ENCODE data around the gene R3HDM2.
A peak's percentile ranks its signal among the peaks of the same experiment; 100 is the strongest.

The R3HDM2 gene

DNA sequence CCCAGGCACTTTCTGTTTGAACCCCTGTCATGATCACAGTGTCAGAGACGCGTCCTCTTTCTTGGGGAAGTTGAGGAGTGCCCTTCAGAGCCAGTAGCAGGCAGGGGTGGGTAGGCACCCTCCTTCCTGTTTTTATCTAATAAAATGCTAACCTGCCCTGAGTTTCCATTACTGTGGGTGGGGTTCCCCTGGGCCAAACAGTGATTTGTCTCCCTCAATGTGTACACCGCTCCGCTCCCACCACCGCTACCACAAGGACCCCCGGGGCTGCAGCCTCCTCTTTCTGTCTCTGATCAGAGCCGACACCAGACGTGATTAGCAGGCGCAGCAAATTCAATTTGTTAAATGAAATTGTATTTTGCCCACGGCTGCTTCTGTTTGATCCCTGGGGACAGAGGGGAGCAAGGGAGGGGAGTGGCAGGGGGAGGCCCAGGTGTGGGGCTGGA, 196.2 kb downstream of the R3HDM2 start:
- H3K36me3 ChIP-seq (ENCODE audit: control insufficient read depth in 5 of 5, insufficient read depth in 5 of 5, low read length in 5 of 5) = peaks cover 0 to 37% (median 32%) of the 10 kb centered on the region in 5 donors
- H3K4me3 ChIP-seq (ENCODE audit: low read depth in 1 of 5, low read length in 5 of 5) = no peak overlapping the region
- peaks cover 28 to 38% (median 29%) of the 10 kb centered on the region in 5 donors for H3K27me3 ChIP-seq (ENCODE audit: control insufficient read depth in 5 of 5, insufficient read depth in 4 of 5, low read length in 5 of 5)
- peaks cover 4 to 55% (median 51%) of the 10 kb centered on the region in 5 donors for H3K4me1 ChIP-seq (ENCODE audit: control insufficient read depth in 5 of 5, insufficient read depth in 5 of 5, low read length in 5 of 5)
- H3K27ac ChIP-seq (ENCODE audit: low read depth, low read length) = no peak overlapping the region
- no peak overlapping the region for H3K9ac ChIP-seq (ENCODE audit: low read length in 5 of 5)
- H3K9me3 ChIP-seq (ENCODE audit: control insufficient read depth in 5 of 5, low read length in 5 of 5) = no peaks in the 10 kb centered on the region

GRCh38 chr12:57234233-57234570, 196.6 kb downstream of the R3HDM2 start:
- Histone ChIP-seq H3K27ac (ENCODE audit: low read depth, low read length) (no peak overlapping the region), H3K9ac (ENCODE audit: low read length in 5 of 5) (no peak overlapping the region), H3K9me3 (ENCODE audit: control insufficient read depth in 5 of 5, low read length in 5 of 5) (no peaks in the 10 kb centered on the region), H3K4me3 (ENCODE audit: low read depth in 1 of 5, low read length in 5 of 5) (no peak overlapping the region), H3K4me1 (ENCODE audit: control insufficient read depth in 5 of 5, insufficient read depth in 5 of 5, low read length in 5 of 5) (peaks cover 4 to 55% (median 51%) of the 10 kb centered on the region in 5 donors), H3K27me3 (ENCODE audit: control insufficient read depth in 5 of 5, insufficient read depth in 4 of 5, low read length in 5 of 5) (peaks cover 26 to 34% (median 28%) of the 10 kb centered on the region in 5 donors), H3K36me3 (ENCODE audit: control insufficient read depth in 5 of 5, insufficient read depth in 5 of 5, low read length in 5 of 5) (peaks cover 0 to 37% (median 32%) of the 10 kb centered on the region in 5 donors)

DNA sequence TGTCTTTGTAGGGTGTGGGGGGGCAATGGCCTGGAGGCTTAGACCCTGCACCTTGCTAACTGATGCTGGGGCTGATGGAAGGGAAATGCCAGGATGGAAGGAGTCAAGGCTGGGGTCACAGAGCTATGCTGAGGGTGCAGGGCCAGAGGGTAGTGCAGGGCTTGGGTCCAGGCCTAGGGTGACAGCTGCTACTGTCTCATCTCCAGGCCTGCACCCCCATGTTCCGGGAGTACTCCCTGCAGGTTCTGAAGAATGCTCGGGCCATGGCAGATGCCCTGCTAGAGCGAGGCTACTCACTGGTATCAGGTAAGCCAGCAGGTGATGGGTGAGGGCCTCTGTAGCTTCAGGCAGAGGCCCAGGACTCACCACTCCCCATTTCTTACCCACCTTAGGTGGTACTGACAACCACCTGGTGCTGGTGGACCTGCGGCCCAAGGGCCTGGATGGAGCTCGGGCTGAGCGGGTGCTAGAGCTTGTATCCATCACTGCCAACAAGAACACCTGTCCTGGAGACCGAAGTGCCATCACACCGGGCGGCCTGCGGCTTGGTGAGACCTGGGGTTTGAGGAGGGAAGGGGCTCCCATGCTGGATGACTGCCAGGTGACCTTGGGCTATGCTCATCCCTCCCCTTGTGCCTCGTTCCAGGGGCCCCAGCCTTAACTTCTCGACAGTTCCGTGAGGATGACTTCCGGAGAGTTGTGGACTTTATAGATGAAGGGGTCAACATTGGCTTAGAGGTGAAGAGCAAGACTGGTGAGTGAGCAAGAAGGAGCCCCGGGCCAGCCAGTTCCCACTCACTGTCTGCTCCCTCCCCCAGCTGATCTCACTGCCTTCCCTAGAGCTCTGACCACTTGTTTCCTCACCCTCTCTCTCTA, 197.2 kb downstream of the R3HDM2 start:
- Histone ChIP-seq H3K27ac (ENCODE audit: low read depth, low read length) (no peak overlapping the region), H3K4me1 (ENCODE audit: control insufficient read depth in 5 of 5, insufficient read depth in 5 of 5, low read length in 5 of 5) (peaks cover 2 to 55% (median 49%) of the 10 kb centered on the region in 5 donors)

DNA sequence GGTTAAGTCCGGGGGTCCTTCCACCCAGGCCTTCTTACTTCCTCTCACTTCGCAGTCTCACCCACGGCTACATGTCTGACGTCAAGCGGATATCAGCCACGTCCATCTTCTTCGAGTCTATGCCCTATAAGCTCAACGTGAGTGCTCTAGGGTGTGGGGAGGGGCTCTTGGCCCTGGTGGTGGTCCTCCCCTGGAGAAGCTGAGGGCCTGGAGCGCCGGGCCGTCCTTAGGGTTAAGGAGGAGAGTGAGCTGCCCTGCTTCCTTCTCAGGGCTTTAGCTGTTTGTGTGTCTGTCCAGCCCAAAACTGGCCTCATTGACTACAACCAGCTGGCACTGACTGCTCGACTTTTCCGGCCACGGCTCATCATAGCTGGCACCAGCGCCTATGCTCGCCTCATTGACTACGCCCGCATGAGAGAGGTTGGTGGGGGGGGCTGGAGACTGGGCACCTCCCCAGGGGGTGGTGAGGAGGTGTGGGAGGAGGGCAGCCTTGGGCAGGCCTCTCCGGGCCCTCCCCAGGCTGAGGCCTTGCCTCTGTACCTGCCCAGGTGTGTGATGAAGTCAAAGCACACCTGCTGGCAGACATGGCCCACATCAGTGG, 198.6 kb downstream of the R3HDM2 start:
- peaks cover 19 to 25% (median 20%) of the 10 kb centered on the region in 5 donors for H3K27me3 ChIP-seq (ENCODE audit: control insufficient read depth in 5 of 5, insufficient read depth in 4 of 5, low read length in 5 of 5)
- H3K27ac ChIP-seq (ENCODE audit: low read depth, low read length) = no peak overlapping the region
- H3K4me3 ChIP-seq (ENCODE audit: low read depth in 1 of 5, low read length in 5 of 5) = no peak overlapping the region
- H3K9ac ChIP-seq (ENCODE audit: low read length in 5 of 5) = no peak overlapping the region
- peaks cover 2 to 45% (median 38%) of the 10 kb centered on the region in 5 donors for H3K4me1 ChIP-seq (ENCODE audit: control insufficient read depth in 5 of 5, insufficient read depth in 5 of 5, low read length in 5 of 5)
- H3K9me3 ChIP-seq (ENCODE audit: control insufficient read depth in 5 of 5, low read length in 5 of 5) = no peaks in the 10 kb centered on the region
- H3K36me3 ChIP-seq (ENCODE audit: control insufficient read depth in 5 of 5, insufficient read depth in 5 of 5, low read length in 5 of 5) = peaks cover 0 to 37% (median 32%) of the 10 kb centered on the region in 5 donors

More for the DNA sequence above, 197.2 kb downstream of the R3HDM2 start:
- Histone ChIP-seq H3K4me3 (ENCODE audit: low read depth in 1 of 5, low read length in 5 of 5) (no peak overlapping the region), H3K9me3 (ENCODE audit: control insufficient read depth in 5 of 5, low read length in 5 of 5) (no peaks in the 10 kb centered on the region), H3K9ac (ENCODE audit: low read length in 5 of 5) (no peak overlapping the region), H3K36me3 (ENCODE audit: control insufficient read depth in 5 of 5, insufficient read depth in 5 of 5, low read length in 5 of 5) (peaks cover 0 to 37% (median 32%) of the 10 kb centered on the region in 5 donors), H3K27me3 (ENCODE audit: control insufficient read depth in 5 of 5, insufficient read depth in 4 of 5, low read length in 5 of 5) (peaks cover 26 to 33% (median 28%) of the 10 kb centered on the region in 5 donors)

GRCh38 chr12:57231276-57232021, 199.4 kb downstream of the R3HDM2 start:
- H3K27me3 ChIP-seq (ENCODE audit: control insufficient read depth in 5 of 5, insufficient read depth in 4 of 5, low read length in 5 of 5) = peaks cover 11 to 25% (median 14%) of the 10 kb centered on the region in 5 donors
- H3K27ac ChIP-seq (ENCODE audit: low read depth, low read length) = no peak overlapping the region
- H3K9ac ChIP-seq (ENCODE audit: low read length in 5 of 5) = peak overlapping the region in 1 of 5 donors; percentile 1
- no peaks in the 10 kb centered on the region for H3K9me3 ChIP-seq (ENCODE audit: control insufficient read depth in 5 of 5, low read length in 5 of 5)
- peak overlapping the region in 1 of 5 donors; percentile 83 for H3K4me3 ChIP-seq (ENCODE audit: low read depth in 1 of 5, low read length in 5 of 5)
- H3K4me1 ChIP-seq (ENCODE audit: control insufficient read depth in 5 of 5, insufficient read depth in 5 of 5, low read length in 5 of 5) = peaks cover 2 to 49% (median 39%) of the 10 kb centered on the region in 5 donors
- H3K36me3 ChIP-seq (ENCODE audit: control insufficient read depth in 5 of 5, insufficient read depth in 5 of 5, low read length in 5 of 5) = peaks cover 0 to 37% (median 32%) of the 10 kb centered on the region in 5 donors

- Histone ChIP-seq H3K4me1 (ENCODE audit: control insufficient read depth in 5 of 5, insufficient read depth in 5 of 5, low read length in 5 of 5) (peaks cover 2 to 49% (median 42%) of the 10 kb centered on the region in 5 donors), H3K27ac (ENCODE audit: low read depth, low read length) (peak overlapping the region; percentile 74), H3K27me3 (ENCODE audit: control insufficient read depth in 5 of 5, insufficient read depth in 4 of 5, low read length in 5 of 5) (peaks cover 7 to 24% (median 13%) of the 10 kb centered on the region in 5 donors), H3K9me3 (ENCODE audit: control insufficient read depth in 5 of 5, low read length in 5 of 5) (no peaks in the 10 kb centered on the region), H3K36me3 (ENCODE audit: control insufficient read depth in 5 of 5, insufficient read depth in 5 of 5, low read length in 5 of 5) (peaks cover 0 to 37% (median 32%) of the 10 kb centered on the region in 5 donors), H3K4me3 (ENCODE audit: low read depth in 1 of 5, low read length in 5 of 5) (peak overlapping the region; percentile 73 to 86 (median 79)), H3K9ac (ENCODE audit: low read length in 5 of 5) (peak overlapping the region in 3 of 5 donors; percentile 63 to 91 (median 84))
Observed at GRCh38 chr12:57230381-57231155, 200.3 kb downstream of the R3HDM2 start.

GRCh38 chr12:57229634-57230380, 201.0 kb downstream of the R3HDM2 start, which contains the start of gene SHMT2:
SHMT2 (plus strand) TSS chr12:57229711; CDS start chr12:57229779, 68 bp downstream.
- Histone ChIP-seq H3K4me3 (ENCODE audit: low read depth in 1 of 5, low read length in 5 of 5) (peak within 1 kb of the TSS; percentile 73 to 86 (median 79)), H3K9me3 (ENCODE audit: control insufficient read depth in 5 of 5, low read length in 5 of 5) (no peaks in the 10 kb centered on the region), H3K27ac (ENCODE audit: low read depth, low read length) (peak within 1 kb of the TSS; percentile 74), H3K36me3 (ENCODE audit: control insufficient read depth in 5 of 5, insufficient read depth in 5 of 5, low read length in 5 of 5) (peaks cover 0 to 37% (median 32%) of the 10 kb centered on the region in 5 donors), H3K9ac (ENCODE audit: low read length in 5 of 5) (peak within 1 kb of the TSS; percentile 63 to 91 (median 76)), H3K27me3 (ENCODE audit: control insufficient read depth in 5 of 5, insufficient read depth in 4 of 5, low read length in 5 of 5) (peaks cover 7 to 26% (median 18%) of the 10 kb centered on the region in 5 donors), H3K4me1 (ENCODE audit: control insufficient read depth in 5 of 5, insufficient read depth in 5 of 5, low read length in 5 of 5) (peaks cover 2 to 53% (median 49%) of the 10 kb centered on the region in 5 donors)

DNA sequence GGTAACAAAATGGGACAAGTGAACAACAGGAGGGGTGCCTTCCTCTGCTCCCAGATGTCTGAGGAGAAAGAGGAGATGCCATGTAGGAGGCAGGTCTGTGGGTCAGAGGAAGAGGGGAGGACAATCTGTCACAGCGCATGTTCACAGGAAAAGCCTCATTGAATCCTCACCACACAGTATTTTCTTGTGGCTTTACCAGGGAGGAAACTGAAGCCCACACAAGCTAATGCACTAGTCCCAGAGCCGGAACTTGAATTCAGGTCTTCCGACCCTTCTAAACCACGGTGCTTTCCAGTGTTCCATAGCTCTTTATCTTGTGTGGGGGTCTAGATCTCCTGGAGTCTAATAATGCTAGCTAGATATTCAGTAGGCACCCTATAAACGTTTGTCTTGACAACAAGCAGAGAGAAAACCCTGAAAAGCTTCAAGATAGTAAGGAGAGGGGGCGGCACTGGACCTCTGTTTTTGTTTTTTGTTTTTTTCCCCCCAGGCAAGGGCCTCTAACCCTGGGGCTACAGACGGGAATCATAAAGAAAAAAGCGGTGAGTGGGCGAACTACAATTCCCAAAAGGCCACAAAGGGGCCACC, 201.7 kb downstream of the R3HDM2 start:
- Histone ChIP-seq H3K9me3 (ENCODE audit: control insufficient read depth in 5 of 5, low read length in 5 of 5) (no peaks in the 10 kb centered on the region), H3K27ac (ENCODE audit: low read depth, low read length) (peak overlapping the region; percentile 74), H3K9ac (ENCODE audit: low read length in 5 of 5) (peak overlapping the region in 4 of 5 donors; percentile 23 to 91 (median 74)), H3K27me3 (ENCODE audit: control insufficient read depth in 5 of 5, insufficient read depth in 4 of 5, low read length in 5 of 5) (peaks cover 12 to 32% (median 24%) of the 10 kb centered on the region in 5 donors), H3K36me3 (ENCODE audit: control insufficient read depth in 5 of 5, insufficient read depth in 5 of 5, low read length in 5 of 5) (peaks cover 0 to 33% (median 26%) of the 10 kb centered on the region in 5 donors), H3K4me1 (ENCODE audit: control insufficient read depth in 5 of 5, insufficient read depth in 5 of 5, low read length in 5 of 5) (peaks cover 2 to 53% (median 44%) of the 10 kb centered on the region in 5 donors), H3K4me3 (ENCODE audit: low read depth in 1 of 5, low read length in 5 of 5) (peak overlapping the region in 4 of 5 donors; percentile 77 to 86 (median 81))

All from subcutaneous abdominal adipose tissue (tissue), 5 donors.